ENCODE results near the gene NFIA. TPM values are rescaled to one million over a fixed set of nuclear protein-coding genes. Genes with fewer than 3 reads are reported as not detected.
A peak's percentile ranks its signal among the peaks of the same experiment; 100 is the strongest.

The NFIA gene
- total and polyA plus RNA-seq, 9 of the 15 experiments (the other 6 are each of a cell fraction or from before 2014, with no cell fraction given), result 5.3 to 24.9 (median 9.8) TPM

GRCh38 chr1:61270761-61271411 is 188.5 kb downstream of the NFIA start (continued):
- TF ChIP-seq REST (IDR thresholded peaks at IDR 0.05; ENCODE audit: borderline replicate concordance), result no peak
- TF ChIP-seq REST (CRISPR knock-in tag; IDR thresholded peaks at IDR 0.05; ENCODE audit: low read depth), result no peak
- no peak for TF ChIP-seq ILK (tag; IDR thresholded peaks at IDR 0.05; ENCODE audit: borderline replicate concordance, low read depth)
- peak; percentile 53 for TF ChIP-seq FOS (IDR thresholded peaks at IDR 0.05; ENCODE audit: extremely low read depth, insufficient read length)
- TF ChIP-seq ATF3 (IDR thresholded peaks at IDR 0.05), result peak; percentile 92
- TF ChIP-seq ATF3 (CRISPR knock-in tag; conservative IDR thresholded peaks at IDR 0.05), result 0 out of 2 replicates have a peak, but pooled peaks have one; percentile 60
- TF ChIP-seq CEBPG (CRISPR knock-in tag; IDR thresholded peaks at IDR 0.05), result no peak
- peak; percentile 34 for TF ChIP-seq CEBPG (tag; conservative IDR thresholded peaks at IDR 0.05 in 1 of 2, IDR thresholded peaks at IDR 0.05 in 1 of 2)
- no peak for TF ChIP-seq HOXB6 (CRISPR knock-in tag; IDR thresholded peaks at IDR 0.05; ENCODE audit: borderline replicate concordance)
- TF ChIP-seq NEUROD1 (IDR thresholded peaks at IDR 0.05; ENCODE audit: borderline replicate concordance, low read depth, low read length, partially characterized antibody), result no peak
- TF ChIP-seq RFX1 (IDR thresholded peaks at IDR 0.05), result no peak
- TF ChIP-seq ZEB2 (IDR thresholded peaks at IDR 0.05), result peak; percentile 65; the same call in 1 of the 2 replicates
- TF ChIP-seq SMARCA4 (IDR thresholded peaks at IDR 0.05), result peak; percentile 98
- no peak for TF ChIP-seq HNRNPL (IDR thresholded peaks at IDR 0.05; ENCODE audit: low read depth, low read length)
- TF ChIP-seq NR3C1 (CRISPR knock-in tag; IDR thresholded peaks at IDR 0.05), result no peak
- no peak for TF ChIP-seq ZNF57 (CRISPR knock-in tag; IDR thresholded peaks at IDR 0.05)
- TF ChIP-seq FOXK2 (conservative IDR thresholded peaks at IDR 0.05 in 1 of 2, IDR thresholded peaks at IDR 0.05 in 1 of 2; ENCODE audit: low read depth in 2 of 2), result peak; percentile 27 to 31; a peak in 1 of 4 replicates
- TF ChIP-seq ZNF696 (CRISPR knock-in tag; conservative IDR thresholded peaks at IDR 0.05), result no peak
- TF ChIP-seq POLR2B (IDR thresholded peaks at IDR 0.05; ENCODE audit: low read depth, partially characterized antibody), result no peak
